Mesangial cell (primary cell): Measurements from ENCODE around the gene GLIS2. TPM values are rescaled to one million over a fixed set of nuclear protein-coding genes. Genes with fewer than 3 reads are reported as not detected.

Experiments
- total RNA-seq: library from RNA; depleted of rRNA; stranded (reverse); fragments of >200 nt; gene quantifications from 2 replicates; pipeline ENCODE4 v1.2.3, GENCODE V29; 2015

Gene GLIS2
- total RNA-seq: 10.1 and 73.4 TPM in 2 replicates

DNA sequence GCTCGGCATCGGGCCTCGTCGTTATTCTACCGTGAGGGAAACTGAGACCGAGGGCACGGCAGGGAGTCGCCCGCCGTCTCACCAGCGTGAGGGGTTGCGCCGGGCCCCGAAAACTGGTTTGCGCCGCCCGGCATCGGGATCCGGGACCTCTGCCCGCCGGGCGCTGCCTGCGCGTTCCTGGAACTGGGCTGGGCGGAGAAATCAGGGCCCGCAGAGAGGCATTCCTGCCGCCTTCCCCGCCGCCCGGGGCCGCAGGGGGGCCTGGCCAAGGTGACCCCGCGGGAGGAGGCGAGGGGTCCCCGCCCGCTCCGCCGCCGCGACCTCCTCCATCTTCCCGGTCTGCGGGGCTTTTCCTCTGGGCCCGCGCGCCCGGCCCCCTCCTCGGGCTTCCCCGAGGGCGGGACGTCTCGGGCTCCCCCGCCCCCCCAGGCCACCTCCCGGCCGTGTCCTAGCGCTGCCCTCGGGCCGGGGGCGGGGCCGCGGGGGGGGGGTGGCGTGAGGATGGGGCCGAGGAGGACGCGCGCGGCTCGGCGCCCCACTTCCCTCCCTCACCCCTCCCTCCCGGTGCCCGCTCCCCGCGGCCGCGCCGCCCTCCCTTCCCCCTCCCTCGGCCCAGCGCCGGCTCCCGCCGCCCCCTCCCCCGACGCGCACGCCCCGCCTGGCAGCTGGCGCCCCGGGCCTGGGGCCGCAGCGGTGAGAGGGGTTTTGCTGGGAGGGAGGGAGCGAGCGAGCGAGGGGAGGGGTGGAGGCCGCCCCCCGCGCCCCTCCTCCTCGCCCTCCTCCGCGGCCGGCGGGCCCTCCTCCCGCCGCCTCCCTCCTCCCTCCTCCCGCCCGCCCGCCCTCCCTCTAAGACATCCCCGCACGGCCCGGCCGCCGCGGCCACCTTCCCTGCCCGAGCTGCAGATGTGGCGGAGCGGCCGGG is at the start of gene GLIS2:
TSS of gene GLIS2 (plus strand) at position 882 of the 922 bp plus-strand sequence. CDS start 16,214 bp downstream, outside the sequence.

DNA sequence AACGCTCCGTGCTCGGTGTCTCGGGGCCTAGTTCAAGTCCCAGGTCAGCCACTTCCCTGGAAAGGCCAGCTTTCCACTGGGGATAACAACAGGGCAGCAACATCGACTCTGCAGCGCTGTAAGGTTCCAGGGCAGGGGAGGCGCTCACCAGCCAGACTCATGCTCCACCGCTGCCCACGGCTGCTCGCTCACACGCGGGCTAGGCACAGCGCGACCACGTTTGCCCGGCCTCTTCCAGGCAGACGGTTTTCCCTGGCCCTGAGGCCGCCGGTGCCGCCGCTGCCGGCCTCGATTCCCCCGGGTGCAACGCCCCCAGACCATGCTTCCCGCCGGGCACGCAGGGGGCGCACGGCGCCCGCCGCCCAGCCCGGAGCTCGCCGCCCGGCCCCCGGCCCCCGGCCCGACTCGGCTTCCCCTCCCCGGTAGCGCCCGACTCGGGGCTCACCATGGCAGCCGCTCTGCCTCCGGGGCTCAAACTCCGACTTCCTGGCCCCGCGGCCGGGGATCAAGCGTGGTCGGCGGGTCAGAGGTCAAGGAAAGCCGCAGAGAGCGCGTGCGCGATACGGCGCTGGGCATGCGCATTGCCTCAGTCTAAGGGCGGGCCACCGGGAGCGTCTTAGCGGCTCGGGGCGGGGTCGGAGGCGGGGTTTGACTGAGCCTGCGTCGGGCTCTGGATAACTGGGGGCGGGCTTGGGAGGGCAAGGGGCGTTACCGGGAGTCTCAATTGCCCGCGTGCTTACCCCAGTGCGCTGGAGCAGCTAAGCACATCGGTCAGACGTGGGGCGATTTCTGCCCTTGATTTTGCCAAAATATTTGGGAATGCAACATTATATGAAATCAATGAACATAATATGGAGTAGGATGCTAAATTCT is 35.2 kb downstream of the GLIS2 start, which contains the start of gene PAM16:
TSS of gene PAM16 (minus strand) at position 535 of the 873 bp plus-strand sequence. CDS start at position 448, 87 bp downstream.

DNA sequence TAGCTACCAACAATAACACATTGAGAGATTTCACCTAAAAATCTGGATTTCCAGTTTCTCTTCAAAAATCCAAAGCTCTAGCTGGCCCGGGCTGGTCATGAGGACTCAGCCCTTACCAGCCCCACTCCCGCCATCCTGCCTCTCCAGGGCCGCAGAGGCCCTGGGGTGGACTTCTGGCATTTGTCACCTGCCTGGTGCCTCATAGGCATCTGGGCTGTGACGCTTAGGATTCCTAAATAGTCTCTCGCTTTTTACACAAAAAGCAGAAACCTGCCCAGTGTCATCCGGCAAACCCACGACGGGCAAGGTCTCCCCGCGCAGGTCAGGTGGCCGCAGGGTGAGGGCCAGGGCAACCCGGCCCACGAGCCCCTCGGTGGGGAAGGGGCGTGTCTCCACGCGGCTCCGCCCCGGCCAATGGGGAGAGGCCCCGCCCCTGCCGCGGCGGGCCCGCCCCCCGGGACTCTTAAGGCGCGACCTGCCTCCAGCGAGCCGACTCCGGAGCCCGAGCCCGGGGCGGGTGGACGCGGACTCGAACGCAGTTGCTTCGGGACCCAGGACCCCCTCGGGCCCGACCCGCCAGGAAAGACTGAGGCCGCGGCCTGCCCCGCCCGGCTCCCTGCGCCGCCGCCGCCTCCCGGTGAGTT is 55.6 kb downstream of the GLIS2 start, which contains the start of gene VASN:
TSS of gene VASN (plus strand) at position 492 of the 644 bp plus-strand sequence. CDS start 9,030 bp downstream, outside the sequence.

Other genes with a start within 250 kb of the GLIS2 start
- 13.4 and 15.0 TPM in 2 replicates for gene ADCY9, start 199.6 kb upstream of the GLIS2 start, total RNA-seq
- gene SRL, start 74.0 kb upstream of the GLIS2 start, total RNA-seq: not detected in 2 replicates
- gene TFAP4, start 43.0 kb upstream of the GLIS2 start, total RNA-seq: 10.1 and 11.2 TPM in 2 replicates
- gene PAM16, start 35.3 kb downstream of the GLIS2 start, total RNA-seq: 41.7 and 73.7 TPM in 2 replicates
- 43.0 and 160 TPM in 2 replicates for gene VASN, start 55.8 kb downstream of the GLIS2 start, total RNA-seq
- 26.4 and 38.0 TPM in 2 replicates for gene CORO7, start 100.5 kb downstream of the GLIS2 start, total RNA-seq
- 38.8 and 63.2 TPM in 2 replicates for gene DNAJA3, start 109.8 kb downstream of the GLIS2 start, total RNA-seq
- 55.3 and 96.1 TPM in 2 replicates for gene NMRAL1, start 158.6 kb downstream of the GLIS2 start, total RNA-seq
- 50.3 and 62.6 TPM in 2 replicates for gene HMOX2, start 160.3 kb downstream of the GLIS2 start, total RNA-seq
- gene CDIP1, start 222.7 kb downstream of the GLIS2 start, total RNA-seq: 18.6 and 19.9 TPM in 2 replicates
- under 0.01 and 0.13 TPM in 2 replicates for gene C16orf96, start 240.3 kb downstream of the GLIS2 start, total RNA-seq